GM23338 (cell line): ENCODE data around the gene ARL4A. TPM values are rescaled to one million over a fixed set of nuclear protein-coding genes. Genes with fewer than 3 reads are reported as not detected.

Experiments
- ATAC-seq: fragments of 200-7000 bp; cut with Tn5 transposase; 3 replicates; pipeline ENCODE4 v1.9.1; 2020
- DNase-seq: peaks from one replicate; pipeline ENCODE4 v3.0.0-alpha.2; 2015; ENCODE audit warnings: low spot score
- H2AFZ ChIP-seq: fragments of 200-600 bp; sonication (generic); 2 replicates; pipeline ENCODE4 v1.8.0; 2016; ENCODE audit warnings: antibody characterized with exemption, mild to moderate bottlenecking, moderate library complexity
- H3F3A ChIP-seq: fragments of 200-600 bp; sonication (generic); replicated peaks from 2 replicates; pipeline ENCODE4 v1.8.0; 2017; ENCODE audit warnings: antibody characterized with exemption, mixed run types, low read depth
- H3K27ac ChIP-seq: fragments of 200-600 bp; sonication (generic); 2 replicates; pipeline ENCODE4 v1.6.1; 2016; ENCODE audit warnings: low read depth
- H3K27me3 ChIP-seq: fragments of 200-600 bp; sonication (generic); 2 replicates; pipeline ENCODE4 v1.8.0; 2016; ENCODE audit warnings: mild to moderate bottlenecking, mixed run types, moderate library complexity; ENCODE audit not compliant: insufficient read depth
- H3K36me3 ChIP-seq: fragments of 200-600 bp; sonication (generic); 2 replicates; pipeline ENCODE4 v1.8.0; 2016; ENCODE audit warnings: mild to moderate bottlenecking; ENCODE audit not compliant: insufficient read depth
- H3K4me1 ChIP-seq: fragments of 200-600 bp; sonication (generic); 2 replicates; pipeline ENCODE4 v1.8.0; 2016; ENCODE audit warnings: mild to moderate bottlenecking, moderate library complexity; ENCODE audit not compliant: insufficient read depth
- H3K4me2 ChIP-seq: fragments of 200-600 bp; sonication (generic); 2 replicates; pipeline ENCODE4 v1.7.1; 2017; ENCODE audit warnings: mixed run types
- H3K4me3 ChIP-seq: fragments of 200-600 bp; sonication (generic); 2 replicates; pipeline ENCODE4 v1.6.1; 2016; ENCODE audit warnings: mixed run types
- H3K79me2 ChIP-seq: fragments of 200-600 bp; sonication (generic); replicated peaks from 2 replicates; pipeline ENCODE4 v1.8.0; 2017; ENCODE audit warnings: mild to moderate bottlenecking; ENCODE audit not compliant: insufficient read depth
- H3K9me2 ChIP-seq: fragments of 200-600 bp; sonication (generic); 2 replicates; pipeline ENCODE4 v1.8.0; 2017; ENCODE audit not compliant: insufficient read depth
- H4K20me1 ChIP-seq: fragments of 200-600 bp; sonication (generic); replicated peaks from 2 replicates; pipeline ENCODE4 v1.8.0; 2017; ENCODE audit warnings: mild to moderate bottlenecking; ENCODE audit not compliant: insufficient read depth
- H3K27ac Mint-ChIP-seq: 2 replicates; pipeline ENCODE4 v1.8.0; 2020; ENCODE audit warnings: inconsistent platforms, mild to moderate bottlenecking, moderate library complexity, mixed read lengths
- H3K27me3 Mint-ChIP-seq: 3 replicates; pipeline ENCODE4 v1.8.0; 2022; ENCODE audit warnings: low read depth, mild to moderate bottlenecking, moderate library complexity, mixed read lengths, inconsistent platforms; ENCODE audit not compliant: insufficient read depth, poor library complexity
- H3K36me3 Mint-ChIP-seq: 3 replicates; pipeline ENCODE4 v1.8.0; 2021; ENCODE audit warnings: low read depth, mild to moderate bottlenecking, inconsistent platforms, moderate library complexity, mixed read lengths
- H3K4me1 Mint-ChIP-seq: 3 replicates; pipeline ENCODE4 v1.8.0; 2020; ENCODE audit warnings: mild to moderate bottlenecking, inconsistent platforms, mixed read lengths
- H3K4me3 Mint-ChIP-seq: 3 replicates; pipeline ENCODE4 v1.8.0; 2021; ENCODE audit warnings: moderate library complexity, mild to moderate bottlenecking, inconsistent platforms, mixed read lengths
- H3K9me3 Mint-ChIP-seq: 3 replicates; pipeline ENCODE4 v1.8.0; 2020; ENCODE audit warnings: moderate library complexity, mild to moderate bottlenecking, inconsistent platforms, mixed read lengths
- CREB1 ChIP-seq: fragments of 250-450 bp; sonication (Bioruptor Pico); IDR thresholded peaks from 2 replicates; pipeline ENCODE4 v1.5.0; 2020; ENCODE audit warnings: low read depth, mild to moderate bottlenecking, moderate library complexity
- EZH2phosphoT487 ChIP-seq: fragments of 200-600 bp; sonication (generic); IDR thresholded peaks from one replicate; pipeline ENCODE4 v1.8.1; 2018; ENCODE audit warnings: antibody characterized with exemption; ENCODE audit not compliant: unreplicated experiment
- JUNB ChIP-seq: IDR thresholded peaks from one replicate; pipeline ENCODE4 v1.6.1; 2016; ENCODE audit warnings: antibody characterized with exemption; ENCODE audit not compliant: unreplicated experiment
- NANOG ChIP-seq: IDR thresholded peaks from 2 replicates; pipeline ENCODE4 v1.6.1; 2016; ENCODE audit warnings: antibody characterized with exemption, borderline replicate concordance
- POLR2AphosphoS5 ChIP-seq: IDR thresholded peaks from 2 replicates; pipeline ENCODE4 v1.6.1; 2016; ENCODE audit warnings: antibody characterized with exemption, low read depth
- STAT1 ChIP-seq: IDR thresholded peaks from one replicate; pipeline ENCODE4 v1.6.1; 2016; ENCODE audit warnings: antibody characterized with exemption; ENCODE audit not compliant: unreplicated experiment
- ZNF114 ChIP-seq: fragments of 250-450 bp; sonication (Bioruptor Pico); IDR thresholded peaks from 2 replicates; pipeline ENCODE4 v1.5.0; 2020; ENCODE audit warnings: mild to moderate bottlenecking, moderate library complexity
- ZNF331 ChIP-seq: fragments of 250-450 bp; sonication (Bioruptor Pico); IDR thresholded peaks from 2 replicates; pipeline ENCODE4 v1.5.0; 2020; ENCODE audit warnings: low read depth, mild to moderate bottlenecking, moderate library complexity
- polyA plus RNA-seq: library from polyadenylated mRNA; unstranded; fragments of >200 nt; fragmentation: Nextera tagmentation; extraction: Ambion mirVana; gene quantifications from 2 replicates; pipeline ENCODE4 v1.2.1, GENCODE V29; 2016
- total RNA-seq: library from RNA; depleted of rRNA; stranded (reverse); fragments of >200 nt; shearing (Covaris generic); gene quantifications from 2 replicates; pipeline ENCODE4 v1.2.3, GENCODE V29; 2014
- TF ChIP-seq, protein P1 (sequence below): fragments of 250-450 bp; sonication (Bioruptor Pico); IDR thresholded peaks from 2 replicates; pipeline ENCODE4 v1.5.0; 2020; ENCODE audit warnings: mild to moderate bottlenecking, moderate library complexity
- TF ChIP-seq, protein P2 (sequence below), 2 experiments: fragments of 200-600 bp in 1 of 2; sonication (generic) in 1 of 2; conservative IDR thresholded peaks; 2 replicates each; pipeline versions ENCODE4 v1.5.1 to v1.6.1; 2016 to 2017; ENCODE audit warnings: antibody characterized with exemption in 2 of 2, low read depth in 2 of 2, mild to moderate bottlenecking in 2 of 2, moderate library complexity in 1 of 2

Gene ARL4A
- total and polyA plus RNA-seq, 2 experiments from 2014 or later, result 48.9 to 82.5 TPM

DNA sequence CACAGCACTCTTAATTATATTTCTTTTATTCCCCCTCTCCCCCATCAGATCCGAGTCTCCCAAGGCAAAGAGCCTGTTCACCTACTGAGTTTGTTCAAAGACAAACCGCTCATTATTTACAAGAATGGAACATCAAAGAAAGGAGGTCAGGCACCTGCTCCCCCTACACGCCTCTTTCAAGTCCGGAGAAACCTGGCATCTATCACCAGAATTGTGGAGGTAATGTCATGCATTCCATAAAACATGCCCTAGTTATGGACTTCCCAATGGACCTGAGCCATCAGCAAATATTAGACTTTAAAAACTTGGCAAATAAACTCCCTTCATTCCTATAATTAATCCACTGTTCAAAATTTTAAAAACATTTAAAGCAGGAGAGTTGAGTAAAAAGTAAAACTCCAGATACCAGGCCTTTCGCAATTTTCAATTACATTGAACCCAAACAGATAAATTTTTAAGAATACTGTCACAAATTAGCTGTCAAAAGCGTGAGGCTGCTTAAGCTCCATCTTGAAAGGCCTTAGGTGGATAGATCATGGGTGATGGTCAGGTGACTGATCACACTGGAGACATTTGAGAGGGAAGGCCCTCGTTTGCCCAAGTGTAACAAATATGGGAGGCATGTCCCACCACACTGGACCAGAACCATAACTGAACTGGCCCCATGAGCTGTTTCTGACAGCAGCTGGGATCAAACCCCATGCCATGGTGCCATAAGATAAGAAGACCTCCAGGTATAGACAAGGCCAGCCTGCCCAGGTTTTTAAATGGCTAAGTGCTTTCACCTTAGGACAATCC, 46.9 kb upstream of the ARL4A start (continued):
- TF ChIP-seq, protein P1, sequence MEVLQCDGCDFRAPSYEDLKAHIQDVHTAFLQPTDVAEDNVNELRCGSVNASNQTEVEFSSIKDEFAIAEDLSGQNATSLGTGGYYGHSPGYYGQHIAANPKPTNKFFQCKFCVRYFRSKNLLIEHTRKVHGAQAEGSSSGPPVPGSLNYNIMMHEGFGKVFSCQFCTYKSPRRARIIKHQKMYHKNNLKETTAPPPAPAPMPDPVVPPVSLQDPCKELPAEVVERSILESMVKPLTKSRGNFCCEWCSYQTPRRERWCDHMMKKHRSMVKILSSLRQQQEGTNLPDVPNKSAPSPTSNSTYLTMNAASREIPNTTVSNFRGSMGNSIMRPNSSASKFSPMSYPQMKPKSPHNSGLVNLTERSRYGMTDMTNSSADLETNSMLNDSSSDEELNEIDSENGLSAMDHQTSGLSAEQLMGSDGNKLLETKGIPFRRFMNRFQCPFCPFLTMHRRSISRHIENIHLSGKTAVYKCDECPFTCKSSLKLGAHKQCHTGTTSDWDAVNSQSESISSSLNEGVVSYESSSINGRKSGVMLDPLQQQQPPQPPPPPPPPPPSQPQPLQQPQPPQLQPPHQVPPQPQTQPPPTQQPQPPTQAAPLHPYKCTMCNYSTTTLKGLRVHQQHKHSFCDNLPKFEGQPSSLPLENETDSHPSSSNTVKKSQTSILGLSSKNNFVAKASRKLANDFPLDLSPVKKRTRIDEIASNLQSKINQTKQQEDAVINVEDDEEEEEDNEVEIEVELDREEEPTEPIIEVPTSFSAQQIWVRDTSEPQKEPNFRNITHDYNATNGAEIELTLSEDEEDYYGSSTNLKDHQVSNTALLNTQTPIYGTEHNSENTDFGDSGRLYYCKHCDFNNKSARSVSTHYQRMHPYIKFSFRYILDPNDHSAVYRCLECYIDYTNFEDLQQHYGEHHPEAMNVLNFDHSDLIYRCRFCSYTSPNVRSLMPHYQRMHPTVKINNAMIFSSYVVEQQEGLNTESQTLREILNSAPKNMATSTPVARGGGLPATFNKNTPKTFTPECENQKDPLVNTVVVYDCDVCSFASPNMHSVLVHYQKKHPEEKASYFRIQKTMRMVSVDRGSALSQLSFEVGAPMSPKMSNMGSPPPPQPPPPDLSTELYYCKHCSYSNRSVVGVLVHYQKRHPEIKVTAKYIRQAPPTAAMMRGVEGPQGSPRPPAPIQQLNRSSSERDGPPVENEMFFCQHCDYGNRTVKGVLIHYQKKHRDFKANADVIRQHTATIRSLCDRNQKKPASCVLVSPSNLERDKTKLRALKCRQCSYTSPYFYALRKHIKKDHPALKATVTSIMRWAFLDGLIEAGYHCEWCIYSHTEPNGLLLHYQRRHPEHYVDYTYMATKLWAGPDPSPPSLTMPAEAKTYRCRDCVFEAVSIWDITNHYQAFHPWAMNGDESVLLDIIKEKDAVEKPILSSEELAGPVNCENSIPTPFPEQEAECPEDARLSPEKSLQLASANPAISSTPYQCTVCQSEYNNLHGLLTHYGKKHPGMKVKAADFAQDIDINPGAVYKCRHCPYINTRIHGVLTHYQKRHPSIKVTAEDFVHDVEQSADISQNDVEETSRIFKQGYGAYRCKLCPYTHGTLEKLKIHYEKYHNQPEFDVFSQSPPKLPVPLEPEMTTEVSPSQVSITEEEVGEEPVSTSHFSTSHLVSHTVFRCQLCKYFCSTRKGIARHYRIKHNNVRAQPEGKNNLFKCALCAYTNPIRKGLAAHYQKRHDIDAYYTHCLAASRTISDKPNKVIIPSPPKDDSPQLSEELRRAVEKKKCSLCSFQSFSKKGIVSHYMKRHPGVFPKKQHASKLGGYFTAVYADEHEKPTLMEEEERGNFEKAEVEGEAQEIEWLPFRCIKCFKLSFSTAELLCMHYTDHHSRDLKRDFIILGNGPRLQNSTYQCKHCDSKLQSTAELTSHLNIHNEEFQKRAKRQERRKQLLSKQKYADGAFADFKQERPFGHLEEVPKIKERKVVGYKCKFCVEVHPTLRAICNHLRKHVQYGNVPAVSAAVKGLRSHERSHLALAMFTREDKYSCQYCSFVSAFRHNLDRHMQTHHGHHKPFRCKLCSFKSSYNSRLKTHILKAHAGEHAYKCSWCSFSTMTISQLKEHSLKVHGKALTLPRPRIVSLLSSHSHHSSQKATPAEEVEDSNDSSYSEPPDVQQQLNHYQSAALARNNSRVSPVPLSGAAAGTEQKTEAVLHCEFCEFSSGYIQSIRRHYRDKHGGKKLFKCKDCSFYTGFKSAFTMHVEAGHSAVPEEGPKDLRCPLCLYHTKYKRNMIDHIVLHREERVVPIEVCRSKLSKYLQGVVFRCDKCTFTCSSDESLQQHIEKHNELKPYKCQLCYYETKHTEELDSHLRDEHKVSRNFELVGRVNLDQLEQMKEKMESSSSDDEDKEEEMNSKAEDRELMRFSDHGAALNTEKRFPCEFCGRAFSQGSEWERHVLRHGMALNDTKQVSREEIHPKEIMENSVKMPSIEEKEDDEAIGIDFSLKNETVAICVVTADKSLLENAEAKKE, result no peak
- TF ChIP-seq STAT1 (no peak), CREB1 (no peak)
- TF ChIP-seq, protein P2, sequence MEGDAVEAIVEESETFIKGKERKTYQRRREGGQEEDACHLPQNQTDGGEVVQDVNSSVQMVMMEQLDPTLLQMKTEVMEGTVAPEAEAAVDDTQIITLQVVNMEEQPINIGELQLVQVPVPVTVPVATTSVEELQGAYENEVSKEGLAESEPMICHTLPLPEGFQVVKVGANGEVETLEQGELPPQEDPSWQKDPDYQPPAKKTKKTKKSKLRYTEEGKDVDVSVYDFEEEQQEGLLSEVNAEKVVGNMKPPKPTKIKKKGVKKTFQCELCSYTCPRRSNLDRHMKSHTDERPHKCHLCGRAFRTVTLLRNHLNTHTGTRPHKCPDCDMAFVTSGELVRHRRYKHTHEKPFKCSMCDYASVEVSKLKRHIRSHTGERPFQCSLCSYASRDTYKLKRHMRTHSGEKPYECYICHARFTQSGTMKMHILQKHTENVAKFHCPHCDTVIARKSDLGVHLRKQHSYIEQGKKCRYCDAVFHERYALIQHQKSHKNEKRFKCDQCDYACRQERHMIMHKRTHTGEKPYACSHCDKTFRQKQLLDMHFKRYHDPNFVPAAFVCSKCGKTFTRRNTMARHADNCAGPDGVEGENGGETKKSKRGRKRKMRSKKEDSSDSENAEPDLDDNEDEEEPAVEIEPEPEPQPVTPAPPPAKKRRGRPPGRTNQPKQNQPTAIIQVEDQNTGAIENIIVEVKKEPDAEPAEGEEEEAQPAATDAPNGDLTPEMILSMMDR (conservative IDR thresholded peaks at IDR 0.05; ENCODE audit: low read depth in 2 of 2), result no peak

DNA sequence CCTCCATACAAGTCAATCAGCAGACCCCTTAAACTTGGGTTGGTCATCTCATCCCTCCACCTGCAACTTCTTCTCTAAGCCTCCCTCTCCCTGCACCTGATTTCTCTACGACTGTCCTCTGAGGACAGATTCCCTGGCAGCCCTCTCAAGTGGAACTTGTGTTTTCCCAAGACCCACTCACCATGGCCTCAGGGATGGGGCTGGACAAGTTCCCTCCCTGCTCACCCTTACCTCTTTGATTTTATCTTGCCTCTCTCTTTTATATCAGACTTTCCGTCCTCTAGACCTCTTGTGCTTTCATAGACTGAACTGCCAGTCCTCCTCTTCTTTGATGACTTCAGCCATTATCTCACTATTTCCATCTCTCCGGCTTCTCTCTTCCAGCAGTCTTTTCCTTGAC, 46.2 kb upstream of the ARL4A start:
- DNase-seq (no peak), ATAC-seq (no peak)
- no peaks in the 10 kb centered on the region for H3K79me2 ChIP-seq
- no peak overlapping the region for H3K27ac Mint-ChIP-seq
- H3K36me3 ChIP-seq, result no peaks in the 10 kb centered on the region
- H3K4me3 Mint-ChIP-seq, result no peak overlapping the region
- no peak overlapping the region for H3K4me3 ChIP-seq
- no peaks in the 10 kb centered on the region for H3K9me2 ChIP-seq
- peaks cover 2% of the 10 kb centered on the region; the same call in 1 of the 3 replicates for H3K4me1 Mint-ChIP-seq
- H3K4me1 ChIP-seq, result peaks cover 4% of the 10 kb centered on the region; the same call in 1 of the 2 replicates
- no peak overlapping the region for H3K4me2 ChIP-seq
- H3K9me3 Mint-ChIP-seq, result no peaks in the 10 kb centered on the region
- H3K27ac ChIP-seq, result no peak overlapping the region
- no peaks in the 10 kb centered on the region for H3K36me3 Mint-ChIP-seq
- no peaks in the 10 kb centered on the region for H3F3A ChIP-seq
- H3K27me3 ChIP-seq, result no peaks in the 10 kb centered on the region
- H2AFZ ChIP-seq, result no peak overlapping the region
- no peaks in the 10 kb centered on the region for H4K20me1 ChIP-seq
- peaks cover 2% of the 10 kb centered on the region for H3K27me3 Mint-ChIP-seq
- TF ChIP-seq NANOG (no peak), ZNF114 (CRISPR knock-in tag) (no peak), POLR2AphosphoS5 (no peak), STAT1 (no peak), ZNF331 (CRISPR knock-in tag) (no peak), EZH2phosphoT487 (no peak), JUNB (no peak)
- TF ChIP-seq, protein P2 (conservative IDR thresholded peaks at IDR 0.05; ENCODE audit: low read depth in 2 of 2), result no peak
